Measurements from ENCODE around the gene ING3. TPM values are rescaled to one million over a fixed set of nuclear protein-coding genes. Genes with fewer than 3 reads are reported as not detected.

ING3 gene
- total and polyA plus RNA-seq, 2 donors (not counting 3 experiments of a cell fraction or from before 2014, with no cell fraction given): 8.7 to 19.6 TPM

DNA sequence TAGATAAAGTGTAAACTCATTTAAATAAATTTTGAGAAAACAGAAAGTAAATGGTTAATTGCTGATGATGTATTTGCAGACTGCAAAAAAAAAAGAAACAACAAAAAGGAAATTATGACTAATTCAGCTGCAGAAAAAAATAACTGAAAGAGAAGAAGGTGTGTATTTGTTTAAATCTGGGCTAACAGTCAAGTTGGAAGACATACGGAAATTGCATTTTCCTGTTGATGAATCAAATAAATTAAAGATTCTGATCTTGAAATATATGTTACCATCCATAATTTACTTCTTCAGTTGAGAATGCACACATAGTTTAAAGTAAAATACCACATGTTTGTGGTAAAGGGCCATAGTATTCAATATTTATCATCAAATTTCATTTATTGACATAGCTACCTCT, 19.3 kb upstream of the ING3 start:
- Histone ChIP-seq H3K27ac (ENCODE audit: insufficient read depth, low read depth, low read length) (peak overlapping the region; percentile 52), H3K9ac (replicated peaks; ENCODE audit: extremely low read depth, insufficient read depth, low read length) (no peak overlapping the region), H4K20me1 (replicated peaks; ENCODE audit: control insufficient read depth, extremely low read depth, insufficient read depth, low read length) (no peaks in the 10 kb centered on the region), H3K9me3 (replicated peaks; ENCODE audit: control insufficient read depth, insufficient read depth, low read length) (no peaks in the 10 kb centered on the region), H3K27me3 (ENCODE audit: control insufficient read depth in 2 of 2, insufficient read depth in 2 of 2, low read length in 2 of 2) (no peaks in the 10 kb centered on the region), H2AFZ (ENCODE audit: low read depth, low read length) (no peak overlapping the region), H3K9me1 (replicated peaks; ENCODE audit: control insufficient read depth, extremely low read depth, insufficient read depth, low read length) (no peaks in the 10 kb centered on the region), H3K4me2 (ENCODE audit: insufficient read depth, low read length) (peak overlapping the region; percentile 89), H3K79me2 (ENCODE audit: control insufficient read depth, insufficient read depth, low read length) (no peaks in the 10 kb centered on the region), H3K4me1 (ENCODE audit: control insufficient read depth, extremely low read depth, insufficient read depth, low read length) (peaks cover 36% of the 10 kb centered on the region), H3K4me3 (replicated peaks in 1 of 3; ENCODE audit: insufficient read depth in 1 of 3, low read depth in 1 of 3, low read length in 3 of 3) (no peak overlapping the region), H3K36me3 (ENCODE audit: control insufficient read depth in 2 of 2, extremely low read depth in 1 of 2, insufficient read depth in 2 of 2, low read length in 2 of 2) (no peaks in the 10 kb centered on the region)
- FAIRE-seq (peak; percentile 87), DNase-seq (ENCODE audit: low read depth, low spot score) (peak; percentile 76)
- dilution Hi-C loops (cut with MboI; ENCODE audit: extremely low pct_ligation_motif_present, low sequenced_read_pairs) (no loop called here), intact Hi-C loops (cut with micrococcal nuclease) (loop anchor here (1.0 to 2.0 kb wide), 3 partner anchors 10 to 73 kb away; partner anchors contain the start of genes ING3 and TSPAN12)
- peak; percentile 87 for TF ChIP-seq JUN (IDR thresholded peaks at IDR 0.05; ENCODE audit: borderline replicate concordance, insufficient read depth, insufficient read length, low read depth)
- peak; percentile 77 for TF ChIP-seq GATA2 (IDR thresholded peaks at IDR 0.05; ENCODE audit: insufficient read depth, insufficient read length, low read depth, low read length)
- TF ChIP-seq FOS (IDR thresholded peaks at IDR 0.05; ENCODE audit: borderline replicate concordance, insufficient read depth, low read length): peak; percentile 90
- TF ChIP-seq POLR2AphosphoS5 (IDR thresholded peaks at IDR 0.05; ENCODE audit: insufficient read depth, low read depth, low read length): peak; percentile 33
- no peak for TF ChIP-seq MYC (IDR thresholded peaks at IDR 0.05; ENCODE audit: low read depth, low read length)
- CTCF ChIA-PET: interaction anchor here (0.7 to 2.7 kb wide), 13 partner anchors 10 to 150 kb away, joined by 3 to 12 read pairs (median 3); partner anchors contain the start of gene TSPAN12
- no TSS peak for BruUV-seq (replicated peaks)
- POLR2A ChIA-PET: no interaction called here

GRCh38 chr7:120933475-120933874, 17.1 kb upstream of the ING3 start:
- H3K4me3 ChIP-seq (replicated peaks in 1 of 3; ENCODE audit: insufficient read depth in 1 of 3, low read depth in 1 of 3, low read length in 3 of 3): no peak overlapping the region
- POLR2A ChIA-PET: no interaction called here
- H3K4me2 ChIP-seq (ENCODE audit: insufficient read depth, low read length): no peak overlapping the region
- no peaks in the 10 kb centered on the region for H3K9me1 ChIP-seq (replicated peaks; ENCODE audit: control insufficient read depth, extremely low read depth, insufficient read depth, low read length)
- no peaks in the 10 kb centered on the region for H3K79me2 ChIP-seq (ENCODE audit: control insufficient read depth, insufficient read depth, low read length)
- no peak overlapping the region for H3K27ac ChIP-seq (ENCODE audit: insufficient read depth, low read depth, low read length)
- H2AFZ ChIP-seq (ENCODE audit: low read depth, low read length): peak overlapping the region; percentile 43
- no peak for FAIRE-seq
- H3K9me3 ChIP-seq (replicated peaks; ENCODE audit: control insufficient read depth, insufficient read depth, low read length): no peaks in the 10 kb centered on the region
- intact Hi-C loops (cut with micrococcal nuclease): no loop called here
- H3K9ac ChIP-seq (replicated peaks; ENCODE audit: extremely low read depth, insufficient read depth, low read length): no peak overlapping the region
- DNase-seq (ENCODE audit: low read depth, low spot score): peak; percentile 48
- dilution Hi-C loops (cut with MboI; ENCODE audit: extremely low pct_ligation_motif_present, low sequenced_read_pairs): no loop called here
- no peaks in the 10 kb centered on the region for H4K20me1 ChIP-seq (replicated peaks; ENCODE audit: control insufficient read depth, extremely low read depth, insufficient read depth, low read length)
- no peaks in the 10 kb centered on the region for H3K36me3 ChIP-seq (ENCODE audit: control insufficient read depth in 2 of 2, extremely low read depth in 1 of 2, insufficient read depth in 2 of 2, low read length in 2 of 2)
- TF ChIP-seq JUN (IDR thresholded peaks at IDR 0.05; ENCODE audit: borderline replicate concordance, insufficient read depth, insufficient read length, low read depth): no peak
- no peak for TF ChIP-seq MYC (IDR thresholded peaks at IDR 0.05; ENCODE audit: low read depth, low read length)
- no peak for TF ChIP-seq FOS (IDR thresholded peaks at IDR 0.05; ENCODE audit: borderline replicate concordance, insufficient read depth, low read length)
- TF ChIP-seq, protein P1, sequence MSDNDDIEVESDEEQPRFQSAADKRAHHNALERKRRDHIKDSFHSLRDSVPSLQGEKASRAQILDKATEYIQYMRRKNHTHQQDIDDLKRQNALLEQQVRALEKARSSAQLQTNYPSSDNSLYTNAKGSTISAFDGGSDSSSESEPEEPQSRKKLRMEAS (IDR thresholded peaks at IDR 0.05; ENCODE audit: insufficient read depth, insufficient read length): no peak
- no peak for TF ChIP-seq POLR2A (IDR thresholded peaks at IDR 0.05; ENCODE audit: low read depth, low read length)
- TF ChIP-seq POLR2AphosphoS5 (IDR thresholded peaks at IDR 0.05; ENCODE audit: insufficient read depth, low read depth, low read length): no peak
- no peak for TF ChIP-seq GATA2 (IDR thresholded peaks at IDR 0.05; ENCODE audit: insufficient read depth, insufficient read length, low read depth, low read length)
- no peak for TF ChIP-seq EZH2 (IDR thresholded peaks at IDR 0.05; ENCODE audit: borderline replicate concordance, low read depth, low read length, severe bottlenecking)
- H3K27me3 ChIP-seq (ENCODE audit: control insufficient read depth in 2 of 2, insufficient read depth in 2 of 2, low read length in 2 of 2): no peaks in the 10 kb centered on the region
- peaks cover 31% of the 10 kb centered on the region for H3K4me1 ChIP-seq (ENCODE audit: control insufficient read depth, extremely low read depth, insufficient read depth, low read length)
- no TSS peak for BruUV-seq (replicated peaks)
- CTCF ChIA-PET: interaction anchor here (0.8 to 2.7 kb wide), 5 partner anchors 17 to 175 kb away, joined by 3 to 8 read pairs (median 6); partner anchors contain the start of gene ING3
